ENCODE measurements around the gene CCDC148.
A peak's percentile ranks its signal among the peaks of the same experiment; 100 is the strongest.

The CCDC148 gene

DNA sequence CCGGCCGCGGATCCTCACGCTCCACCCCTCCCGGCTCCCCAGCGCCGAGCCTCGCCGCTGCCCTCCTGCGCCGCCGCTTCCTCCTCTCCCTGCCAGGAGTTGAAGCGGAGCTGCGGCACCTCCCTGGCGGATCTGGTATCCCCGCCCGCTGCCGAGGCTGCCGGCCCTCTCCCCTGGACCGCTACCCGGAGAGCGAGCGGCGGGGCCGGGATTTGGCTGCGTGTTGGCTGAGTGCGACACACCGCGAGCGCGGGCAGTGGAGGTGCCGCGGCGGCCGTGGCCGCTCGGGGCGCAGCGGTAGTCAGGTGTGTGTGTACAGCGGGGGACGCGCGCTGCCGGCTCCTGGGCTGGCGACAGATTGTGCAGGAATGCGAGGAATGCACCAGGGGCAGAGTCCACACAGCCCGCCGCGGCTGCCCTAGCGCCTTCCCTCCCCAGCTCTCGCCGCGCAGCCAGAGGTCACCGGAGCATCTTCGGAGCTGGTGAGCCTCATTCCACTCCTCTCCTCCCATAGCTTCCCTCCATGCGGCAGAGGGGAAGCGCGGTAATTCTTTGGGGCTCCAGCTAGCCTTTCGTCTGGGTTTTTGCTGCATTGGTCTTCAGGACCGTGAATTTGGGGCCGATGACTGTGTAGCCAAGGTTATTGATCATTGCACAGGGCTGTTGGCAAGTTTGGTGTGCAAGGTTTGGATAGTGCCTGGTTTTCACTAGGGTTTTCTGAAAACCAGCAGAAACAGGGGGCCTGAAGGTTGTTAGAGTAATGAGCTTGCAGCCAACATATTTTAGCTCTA is 1.5 kb upstream of the CCDC148 start (continued):
- TF ChIP-seq ZNF350 (tag by site-specific recombination; IDR thresholded peaks at IDR 0.05) (no peak), ZSCAN30 (tag by site-specific recombination; IDR thresholded peaks at IDR 0.05) (peak; percentile 56; the same call in 1 of the 2 replicates), SP2 (tag by site-specific recombination; IDR thresholded peaks at IDR 0.05) (peak; percentile 32; the same call in 1 of the 2 replicates), ZFP69B (tag by site-specific recombination; IDR thresholded peaks at IDR 0.05) (no peak), ZNF621 (tag by site-specific recombination; IDR thresholded peaks at IDR 0.05) (no peak), ZNF24 (tag by site-specific recombination; IDR thresholded peaks at IDR 0.05) (0 out of 2 replicates have a peak, but pooled peaks have one; percentile 30), ZBTB21 (tag by site-specific recombination; IDR thresholded peaks at IDR 0.05) (no peak), SP7 (tag by site-specific recombination; IDR thresholded peaks at IDR 0.05) (peak; percentile 64), GLIS1 (tag by site-specific recombination; IDR thresholded peaks at IDR 0.05) (peak; percentile 83), ZNF571 (tag by site-specific recombination; IDR thresholded peaks at IDR 0.05) (no peak), ZNF121 (tag by site-specific recombination; IDR thresholded peaks at IDR 0.05) (no peak), ZNF548 (tag by site-specific recombination; IDR thresholded peaks at IDR 0.05) (no peak), ZXDB (tag by site-specific recombination; IDR thresholded peaks at IDR 0.05) (0 out of 2 replicates have a peak, but pooled peaks have one; percentile 51), ZNF544 (tag by site-specific recombination; IDR thresholded peaks at IDR 0.05) (no peak), ZBTB20 (tag by site-specific recombination; IDR thresholded peaks at IDR 0.05) (peak; percentile 81), RBAK (tag by site-specific recombination; IDR thresholded peaks at IDR 0.05) (no peak), GLIS2 (tag by site-specific recombination; IDR thresholded peaks at IDR 0.05) (no peak; the same call in none of the 2 replicates), SP3 (tag by site-specific recombination; IDR thresholded peaks at IDR 0.05) (peak; percentile 18; the same call in 1 of the 2 replicates), ZNF768 (tag by site-specific recombination; IDR thresholded peaks at IDR 0.05) (no peak), ZBTB17 (tag by site-specific recombination; IDR thresholded peaks at IDR 0.05) (peak; percentile 92), ZNF529 (tag by site-specific recombination; IDR thresholded peaks at IDR 0.05; ENCODE audit: insufficient replicate concordance) (no peak)

DNA sequence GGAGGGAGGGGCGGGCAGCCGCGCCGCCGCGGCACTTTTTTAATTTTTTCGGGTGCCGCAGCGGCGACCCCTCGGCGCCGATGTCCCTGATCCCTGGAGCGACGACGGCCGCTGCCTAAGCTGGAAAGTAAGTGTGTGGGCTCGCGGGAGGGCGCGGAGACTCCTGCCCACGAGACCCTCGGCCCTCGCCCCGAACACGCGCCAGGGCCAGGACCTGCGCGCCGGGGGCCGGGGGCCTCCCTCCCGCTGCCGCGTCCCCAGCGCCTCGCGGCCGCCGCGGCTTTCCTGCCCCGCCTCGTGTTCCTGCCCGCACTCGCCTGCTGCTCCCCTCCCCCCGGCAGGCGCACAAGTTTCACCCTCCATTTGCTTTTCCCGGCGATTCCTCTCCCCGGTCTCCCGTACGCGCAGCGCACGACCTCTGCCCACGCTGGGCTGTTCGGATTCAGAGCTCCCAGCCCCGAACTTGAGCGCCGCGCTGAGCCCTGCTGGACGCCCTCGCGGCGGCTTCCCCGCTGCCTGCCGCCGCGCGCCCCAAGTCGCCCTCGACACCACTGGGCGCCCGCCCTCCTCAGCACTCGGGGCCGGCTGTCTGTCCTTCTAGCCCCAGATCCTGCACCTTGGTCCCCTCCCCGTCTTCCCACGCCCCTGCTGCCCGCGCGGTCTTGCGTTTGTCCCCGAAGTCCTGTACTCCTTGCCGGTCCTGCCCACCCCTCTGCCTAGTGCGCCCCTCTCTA is 706 bp upstream of the CCDC148 start:
- H3K36me3 ChIP-seq (ENCODE audit: control insufficient read depth in 2 of 2, insufficient read depth in 1 of 2, low read length in 2 of 2): no peaks in the 10 kb centered on the region
- POLR2A ChIA-PET: no interaction called here
- CTCF ChIA-PET: interaction anchor here (0.7 to 2.5 kb wide), 11 partner anchors 10 to 423 kb away, joined by 3 to 11 read pairs (median 4); no protein-coding TSS in a partner anchor
- H3K27ac ChIP-seq (ENCODE audit: extremely low read depth, low read depth, low read length): peak overlapping the region; percentile 89
- H3K4me3 ChIP-seq (ENCODE audit: low read depth, low read length): peak overlapping the region; percentile 96
- H3K4me1 ChIP-seq (ENCODE audit: control insufficient read depth, insufficient read depth, low read length): peaks cover 6% of the 10 kb centered on the region
- no peaks in the 10 kb centered on the region for H3K9me3 ChIP-seq (ENCODE audit: control insufficient read depth, insufficient read depth, low read depth, low read length)
- 0 out of 2 replicates have a peak, but pooled peaks have one; percentile 39 for TF ChIP-seq ZNF777 (tag by site-specific recombination; IDR thresholded peaks at IDR 0.05; ENCODE audit: borderline replicate concordance)
- TF ChIP-seq, protein P1, sequence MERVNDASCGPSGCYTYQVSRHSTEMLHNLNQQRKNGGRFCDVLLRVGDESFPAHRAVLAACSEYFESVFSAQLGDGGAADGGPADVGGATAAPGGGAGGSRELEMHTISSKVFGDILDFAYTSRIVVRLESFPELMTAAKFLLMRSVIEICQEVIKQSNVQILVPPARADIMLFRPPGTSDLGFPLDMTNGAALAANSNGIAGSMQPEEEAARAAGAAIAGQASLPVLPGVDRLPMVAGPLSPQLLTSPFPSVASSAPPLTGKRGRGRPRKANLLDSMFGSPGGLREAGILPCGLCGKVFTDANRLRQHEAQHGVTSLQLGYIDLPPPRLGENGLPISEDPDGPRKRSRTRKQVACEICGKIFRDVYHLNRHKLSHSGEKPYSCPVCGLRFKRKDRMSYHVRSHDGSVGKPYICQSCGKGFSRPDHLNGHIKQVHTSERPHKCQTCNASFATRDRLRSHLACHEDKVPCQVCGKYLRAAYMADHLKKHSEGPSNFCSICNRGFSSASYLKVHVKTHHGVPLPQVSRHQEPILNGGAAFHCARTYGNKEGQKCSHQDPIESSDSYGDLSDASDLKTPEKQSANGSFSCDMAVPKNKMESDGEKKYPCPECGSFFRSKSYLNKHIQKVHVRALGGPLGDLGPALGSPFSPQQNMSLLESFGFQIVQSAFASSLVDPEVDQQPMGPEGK (tag by site-specific recombination; IDR thresholded peaks at IDR 0.05): peak; percentile 78
- TF ChIP-seq MYNN (tag by site-specific recombination; IDR thresholded peaks at IDR 0.05; ENCODE audit: borderline replicate concordance): no peak
- 0 out of 2 replicates have a peak, but pooled peaks have one; percentile 28 for TF ChIP-seq GLI4 (tag by site-specific recombination; IDR thresholded peaks at IDR 0.05)
- TF ChIP-seq ZNF341 (tag by site-specific recombination; IDR thresholded peaks at IDR 0.05; ENCODE audit: low read depth): peak; percentile 84
- TF ChIP-seq ZBTB48 (tag by site-specific recombination; IDR thresholded peaks at IDR 0.05): peak; percentile 25
- TF ChIP-seq KLF1 (tag by site-specific recombination; IDR thresholded peaks at IDR 0.05): peak; percentile 19; the same call in 1 of the 2 replicates
- peak; percentile 97 for TF ChIP-seq ZBTB8A (tag by site-specific recombination; IDR thresholded peaks at IDR 0.05)
- TF ChIP-seq ZNF677 (tag by site-specific recombination; IDR thresholded peaks at IDR 0.05): no peak
- peak; percentile 69 for TF ChIP-seq PRDM1 (tag by site-specific recombination; IDR thresholded peaks at IDR 0.05)
- TF ChIP-seq, protein P2, sequence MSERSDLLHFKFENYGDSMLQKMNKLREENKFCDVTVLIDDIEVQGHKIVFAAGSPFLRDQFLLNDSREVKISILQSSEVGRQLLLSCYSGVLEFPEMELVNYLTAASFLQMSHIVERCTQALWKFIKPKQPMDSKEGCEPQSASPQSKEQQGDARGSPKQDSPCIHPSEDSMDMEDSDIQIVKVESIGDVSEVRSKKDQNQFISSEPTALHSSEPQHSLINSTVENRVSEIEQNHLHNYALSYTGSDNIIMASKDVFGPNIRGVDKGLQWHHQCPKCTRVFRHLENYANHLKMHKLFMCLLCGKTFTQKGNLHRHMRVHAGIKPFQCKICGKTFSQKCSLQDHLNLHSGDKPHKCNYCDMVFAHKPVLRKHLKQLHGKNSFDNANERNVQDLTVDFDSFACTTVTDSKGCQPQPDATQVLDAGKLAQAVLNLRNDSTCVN (tag by site-specific recombination; optimal IDR thresholded peaks at IDR 0.05): no peak
- TF ChIP-seq, protein P3, sequence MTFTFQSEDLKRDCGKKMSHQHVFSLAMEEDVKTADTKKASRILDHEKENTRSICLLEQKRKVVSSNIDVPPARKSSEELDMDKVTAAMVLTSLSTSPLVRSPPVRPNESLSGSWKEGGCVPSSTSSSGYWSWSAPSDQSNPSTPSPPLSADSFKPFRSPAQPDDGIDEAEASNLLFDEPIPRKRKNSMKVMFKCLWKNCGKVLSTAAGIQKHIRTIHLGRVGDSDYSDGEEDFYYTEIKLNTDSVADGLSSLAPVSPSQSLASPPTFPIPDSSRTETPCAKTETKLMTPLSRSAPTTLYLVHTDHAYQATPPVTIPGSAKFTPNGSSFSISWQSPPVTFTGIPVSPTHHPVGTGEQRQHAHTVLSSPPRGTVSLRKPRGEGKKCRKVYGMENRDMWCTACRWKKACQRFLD (tag by site-specific recombination; IDR thresholded peaks at IDR 0.05): no peak
- TF ChIP-seq SP2 (tag by site-specific recombination; IDR thresholded peaks at IDR 0.05): peak; percentile 72
- TF ChIP-seq GLIS2 (tag by site-specific recombination; IDR thresholded peaks at IDR 0.05): peak; percentile 74; the same call in 1 of the 2 replicates
- TF ChIP-seq ZNF785 (tag by site-specific recombination; IDR thresholded peaks at IDR 0.05): 0 out of 2 replicates have a peak, but pooled peaks have one; percentile 37
